ENCODE results near the gene GRM1.
A peak's percentile ranks its signal among the peaks of the same experiment; 100 is the strongest.

GRM1 gene

GRCh38 chr6:146336191-146336590, 307.3 kb downstream of the GRM1 start:
- no peak for DNase-seq

GRCh38 chr6:146337376-146337775, 308.5 kb downstream of the GRM1 start:
- no peak for DNase-seq

- DNase-seq = peak; percentile 5
These were observed 310.9 kb downstream of the GRM1 start for GRCh38 chr6:146339716-146340115.

DNA sequence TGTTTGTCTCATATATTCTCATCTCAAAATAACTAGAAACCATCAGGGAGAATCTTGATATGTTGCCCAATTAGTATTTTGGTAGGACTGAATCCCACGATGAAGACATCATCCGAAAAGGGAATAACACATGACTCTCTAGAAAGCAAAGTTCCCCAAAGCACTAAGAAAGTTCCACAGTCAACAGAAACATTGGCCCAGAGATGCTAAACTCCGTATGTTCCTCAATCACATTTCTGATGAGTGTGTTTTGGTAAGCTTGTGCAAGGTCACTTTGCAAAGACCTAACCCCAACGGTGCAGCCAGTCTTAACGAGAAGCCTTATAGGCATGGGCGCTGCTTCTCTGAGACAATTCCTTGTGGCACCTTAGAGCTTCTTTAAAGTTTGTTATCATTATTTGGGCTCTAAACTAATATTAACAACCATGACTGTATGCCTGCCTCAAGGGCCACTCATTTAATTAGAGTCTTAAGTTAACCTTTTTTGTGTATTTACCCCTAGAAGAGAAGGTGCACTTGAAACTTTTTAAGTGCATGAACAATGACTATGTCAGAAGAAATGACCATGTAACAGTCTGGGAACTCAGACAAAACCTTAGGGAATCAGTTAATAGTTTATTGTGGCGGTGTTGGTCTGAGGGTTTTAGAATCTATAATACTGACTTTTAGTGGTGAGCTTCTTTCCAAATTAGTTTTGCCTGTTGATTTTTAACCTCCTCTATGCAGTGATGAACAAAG, 312.8 kb downstream of the GRM1 start:
- DNase-seq = no peak

DNA sequence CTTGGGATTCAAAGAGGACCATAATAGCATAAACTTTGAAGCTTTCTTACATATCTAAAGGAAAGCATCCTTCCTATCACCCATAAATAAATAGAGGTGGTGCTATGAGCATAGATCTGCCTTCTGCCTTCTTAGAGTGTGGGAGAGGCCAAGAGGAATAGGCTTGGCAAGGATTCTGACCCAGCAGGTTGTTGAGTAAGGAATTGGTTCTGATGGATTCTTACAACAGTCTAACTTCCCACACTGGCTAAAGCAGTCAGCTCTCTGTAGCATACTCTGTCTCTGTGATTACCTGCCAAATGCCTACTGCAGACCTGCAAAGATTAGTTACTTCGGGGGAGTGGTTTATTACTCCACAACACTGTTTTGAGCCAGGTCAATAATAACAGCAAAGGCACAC, 316.7 kb downstream of the GRM1 start:
- DNase-seq = no peak

DNA sequence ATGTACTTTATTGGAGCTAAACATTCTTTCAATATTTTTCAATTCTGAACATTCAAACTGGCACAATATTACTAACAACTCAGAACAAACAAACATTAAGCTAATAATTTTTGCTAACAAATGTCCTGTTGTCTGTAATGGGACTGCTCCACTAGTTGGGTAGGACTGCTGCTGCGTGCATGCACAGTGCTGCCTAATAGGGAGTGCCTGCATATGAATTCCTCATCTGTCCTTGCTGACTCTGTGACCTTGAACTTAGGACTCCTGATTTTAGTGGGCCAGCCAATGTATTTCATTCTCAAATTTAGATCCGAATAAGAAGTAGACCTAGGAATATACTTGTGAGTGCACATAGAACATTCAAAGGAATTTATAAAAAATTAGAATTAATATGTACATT, 318.2 kb downstream of the GRM1 start:
- no peak for DNase-seq

DNA sequence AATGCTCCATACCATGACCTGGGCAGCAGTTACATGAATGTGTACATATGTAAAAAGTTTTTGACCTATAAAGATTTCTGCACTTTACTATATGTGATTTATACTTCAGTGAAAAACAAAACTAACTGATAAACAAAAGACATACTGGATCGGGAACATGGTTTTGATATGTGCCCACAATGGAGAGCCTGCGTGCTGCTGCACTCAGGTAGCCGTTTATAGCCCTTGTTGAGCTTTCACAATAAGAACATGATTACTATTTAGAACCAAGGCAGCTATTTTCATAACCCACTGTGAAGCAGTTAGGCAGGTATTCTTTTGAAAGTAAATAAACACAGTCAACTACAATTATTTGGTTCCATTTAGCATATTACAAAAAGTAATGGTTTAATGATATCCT, 318.8 kb downstream of the GRM1 start:
- no peak for DNase-seq

DNA sequence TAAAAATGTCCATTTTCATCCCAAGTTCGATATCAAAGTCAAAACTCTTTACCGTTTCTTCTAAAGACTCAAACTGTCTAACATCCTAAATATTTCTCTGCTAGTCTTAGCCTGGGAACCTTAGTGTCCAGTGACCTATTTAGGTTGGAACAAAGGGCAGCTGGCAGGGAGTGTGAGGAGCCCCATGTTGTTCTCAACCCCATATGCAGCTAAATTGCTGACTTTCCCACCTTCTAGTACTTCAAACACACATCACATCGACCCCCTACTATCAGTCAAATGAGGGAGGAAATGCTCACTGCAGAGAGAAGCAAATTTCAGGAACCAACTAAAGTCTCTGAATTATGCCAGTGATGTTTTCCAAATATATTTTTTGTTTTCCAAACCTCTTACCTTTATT, 322.2 kb downstream of the GRM1 start:
- no peak for DNase-seq

DNA sequence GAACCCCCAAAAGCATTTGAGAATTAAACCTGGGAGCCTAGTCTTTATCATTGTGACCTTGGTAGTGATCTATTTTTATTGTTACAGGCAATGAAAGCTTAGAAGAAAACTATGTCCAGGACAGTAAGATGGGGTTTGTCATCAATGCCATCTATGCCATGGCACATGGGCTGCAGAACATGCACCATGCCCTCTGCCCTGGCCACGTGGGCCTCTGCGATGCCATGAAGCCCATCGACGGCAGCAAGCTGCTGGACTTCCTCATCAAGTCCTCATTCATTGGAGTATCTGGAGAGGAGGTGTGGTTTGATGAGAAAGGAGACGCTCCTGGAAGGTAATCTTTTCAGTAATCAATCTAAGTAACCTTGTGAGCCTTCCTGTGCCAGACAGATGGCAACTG, 323.3 kb downstream of the GRM1 start:
- DNase-seq = no peak

DNA sequence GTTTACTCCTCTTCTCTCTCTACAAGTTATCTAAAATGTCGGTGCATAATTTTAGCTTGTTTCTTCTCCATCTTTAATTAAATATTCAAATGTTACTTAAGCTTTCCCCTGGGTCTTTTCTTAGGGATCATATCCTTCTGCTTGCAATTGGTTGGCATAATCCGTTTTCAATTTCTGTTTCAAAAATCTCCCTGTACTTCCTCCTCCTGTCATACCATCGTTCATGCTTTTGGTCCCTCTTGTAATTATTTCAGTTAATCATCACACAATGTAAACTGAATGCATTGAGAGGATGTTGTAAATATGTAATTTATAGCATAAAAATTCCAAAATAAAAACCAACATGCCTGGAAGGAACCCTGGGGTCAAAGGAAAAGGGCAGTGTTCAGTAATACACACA, 325.6 kb downstream of the GRM1 start:
- DNase-seq = no peak

- DNase-seq = no peak
These were observed 326.7 kb downstream of the GRM1 start for GRCh38 chr6:146355521-146356100.

GRCh38 chr6:146357578-146358430, 328.9 kb downstream of the GRM1 start:
- DNase-seq = peak; percentile 77

GRCh38 chr6:146358431-146359046, 329.7 kb downstream of the GRM1 start:
- peak; percentile 32 for DNase-seq

- no peak for DNase-seq
These were observed 330.3 kb downstream of the GRM1 start for GRCh38 chr6:146359131-146359530.

GRCh38 chr6:146361128-146361924, 332.5 kb downstream of the GRM1 start:
- DNase-seq = peak; percentile 64

GRCh38 chr6:146363838-146364607, 335.2 kb downstream of the GRM1 start:
- DNase-seq = no peak

GRCh38 chr6:146364816-146365594, 336.1 kb downstream of the GRM1 start:
- DNase-seq = no peak

DNA sequence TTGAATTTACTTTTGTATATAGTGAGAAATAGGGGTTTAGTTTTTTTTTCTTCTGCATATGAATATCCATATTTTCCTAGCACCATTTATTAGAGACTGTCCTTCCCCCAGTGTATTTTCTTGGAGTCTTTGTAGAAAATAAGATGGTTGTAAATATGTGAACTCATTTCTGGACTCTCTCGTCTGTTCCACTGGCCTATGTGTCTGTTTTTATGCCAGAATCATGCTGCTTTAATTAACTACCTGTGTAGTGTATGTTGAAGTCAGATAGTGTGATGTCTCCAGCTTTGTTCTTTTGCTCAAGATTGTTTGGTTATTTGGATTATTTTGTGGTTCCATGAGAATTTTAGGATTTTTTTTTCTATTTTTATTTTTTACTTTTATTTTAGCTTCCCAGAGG, 338.2 kb downstream of the GRM1 start:
- DNase-seq = no peak

DNA sequence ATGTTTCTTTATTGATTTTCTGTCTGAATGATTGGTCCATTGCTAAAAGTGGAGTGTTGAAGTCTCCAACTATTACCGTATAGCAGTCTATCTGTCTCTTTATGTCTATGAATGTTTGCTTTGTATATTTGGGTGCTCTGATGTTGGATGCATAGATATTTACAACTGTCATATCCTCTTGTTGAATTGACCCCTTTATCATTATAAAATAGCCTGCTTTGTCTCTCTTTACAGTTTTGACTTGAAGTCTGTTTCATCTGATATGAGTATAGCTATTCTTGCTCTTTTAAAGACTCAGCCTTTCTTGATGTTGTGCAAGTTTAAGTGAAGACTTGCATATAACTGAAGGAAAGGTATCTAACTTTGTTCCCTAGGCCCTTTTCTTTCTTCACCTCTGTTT, 341.0 kb downstream of the GRM1 start:
- DNase-seq = no peak

DNA sequence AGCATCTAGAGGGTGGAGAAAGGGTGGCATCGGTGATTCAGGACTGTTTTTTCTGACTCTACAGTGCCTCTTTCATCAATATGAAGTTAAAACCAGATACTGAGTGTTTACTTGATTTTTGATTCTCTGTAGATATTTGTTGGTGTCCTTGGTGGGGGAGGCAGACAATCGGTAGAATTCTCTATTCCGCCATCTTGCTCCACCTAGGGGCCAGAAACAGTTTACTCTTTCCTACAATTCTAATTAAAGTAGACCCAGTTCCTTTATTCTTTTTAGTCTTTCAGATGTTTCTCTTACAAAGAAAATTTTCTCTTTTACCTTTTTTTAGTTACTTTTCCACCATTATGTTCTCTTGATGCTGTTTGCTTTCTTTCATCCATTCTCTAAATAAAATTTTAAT, 352.6 kb downstream of the GRM1 start:
- DNase-seq = no peak

DNA sequence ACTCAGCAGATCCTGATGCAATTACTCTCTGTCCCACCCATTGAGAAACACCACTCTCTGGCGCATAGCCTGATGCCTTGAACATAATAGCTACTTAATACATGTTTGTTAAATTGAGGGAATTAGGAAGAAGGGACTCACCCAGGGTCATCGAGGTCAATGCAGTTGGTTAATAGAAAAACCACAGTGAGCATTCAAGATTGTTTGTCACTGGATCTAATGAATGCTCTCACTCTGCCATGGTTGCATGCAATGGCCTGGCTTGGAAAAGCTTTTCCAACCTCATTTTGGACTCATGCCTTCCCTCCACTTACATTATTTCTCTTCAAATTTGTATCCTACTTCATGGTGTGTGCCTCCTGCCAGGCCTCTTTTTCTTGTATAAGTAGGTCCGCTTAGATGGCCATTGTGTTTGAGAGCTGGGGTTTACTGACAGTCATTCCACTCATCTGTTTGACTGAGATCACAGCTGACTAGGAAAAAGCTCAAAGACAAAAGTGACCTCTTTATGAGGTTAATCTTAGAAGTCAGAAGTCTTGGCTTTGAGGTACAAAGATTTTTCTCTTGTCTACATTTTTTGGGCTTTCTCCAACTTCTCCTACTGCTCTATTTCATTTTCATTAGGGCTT, 360.0 kb downstream of the GRM1 start:
- no peak for DNase-seq
